Stimulated activated naive CD4-positive, alpha-beta T cell treated with Interleukin-2 at 50 U/mL for 16 hours (primary cell): ENCODE data around the gene CCDC127.
"Not testable (repeated sequence)": the region's sequence is repeated elsewhere in the genome, so short reads cannot be mapped to it uniquely, and the experiment has no call there.

Experiments used
- DNase-seq: peaks from one replicate; lab custom pipeline; 2025; lab: John Stamatoyannopoulos, UW

CCDC127 gene

GRCh38 chr5:233426-233825, 15.5 kb upstream of the CCDC127 start:
- DNase-seq: not testable (repeated sequence)

GRCh38 chr5:231661-232060, 13.7 kb upstream of the CCDC127 start:
- no peak for DNase-seq

GRCh38 chr5:230711-231110, 12.8 kb upstream of the CCDC127 start:
- DNase-seq: no peak

- no peak for DNase-seq
These were observed 10.9 kb upstream of the CCDC127 start for GRCh38 chr5:228886-229285.

GRCh38 chr5:227375-227774, 9.4 kb upstream of the CCDC127 start:
- DNase-seq: not testable (repeated sequence)

- no peak for DNase-seq
These were observed 7.4 kb upstream of the CCDC127 start for GRCh38 chr5:225334-225733.

- DNase-seq: no peak
These were observed 5.8 kb upstream of the CCDC127 start for GRCh38 chr5:223791-224190.

- not testable (repeated sequence) for DNase-seq
These were observed 5.2 kb upstream of the CCDC127 start for GRCh38 chr5:222951-223715.

- no peak for DNase-seq
These were observed 2.0 kb upstream of the CCDC127 start for GRCh38 chr5:219991-220390.

GRCh38 chr5:219460-219863, 1.5 kb upstream of the CCDC127 start:
- DNase-seq: peak; percentile 5

GRCh38 chr5:218457-219291, 721 bp upstream of the CCDC127 start:
- DNase-seq: peak; percentile 6

GRCh38 chr5:216076-216475, 1.9 kb downstream of the CCDC127 start:
- not testable (repeated sequence) for DNase-seq

- not testable (repeated sequence) for DNase-seq
These were observed 2.7 kb downstream of the CCDC127 start for GRCh38 chr5:215256-215655.

GRCh38 chr5:213803-214395, 4.1 kb downstream of the CCDC127 start:
- DNase-seq: no peak

- no peak for DNase-seq
These were observed 9.4 kb downstream of the CCDC127 start for GRCh38 chr5:208449-209114.

- no peak for DNase-seq
These were observed 10.4 kb downstream of the CCDC127 start for GRCh38 chr5:207599-207998.

- no peak for DNase-seq
These were observed 10.9 kb downstream of the CCDC127 start for GRCh38 chr5:206927-207536.

GRCh38 chr5:206406-206805, 11.5 kb downstream of the CCDC127 start:
- no peak for DNase-seq

GRCh38 chr5:204966-205670, 12.8 kb downstream of the CCDC127 start:
- DNase-seq: no peak

GRCh38 chr5:204462-204861, 13.5 kb downstream of the CCDC127 start:
- no peak for DNase-seq

GRCh38 chr5:204001-204400, 14.0 kb downstream of the CCDC127 start:
- no peak for DNase-seq
